ENCODE measurements around the gene ARID3B. TPM values are rescaled to one million over a fixed set of nuclear protein-coding genes. Genes with fewer than 3 reads are reported as not detected.

The ARID3B gene
- polyA plus RNA-seq, 1 of the 3 experiments (the other 2 are of a cell fraction) = 3.0 TPM

GRCh38 chr15:74593122-74593521 is 52.1 kb downstream of the ARID3B start:
- POLR2A ChIA-PET = no interaction called here
- H3K27me3 ChIP-seq (ENCODE audit: insufficient read depth) = no peaks in the 10 kb centered on the region
- no peak for DNase-seq
- H3F3A ChIP-seq (replicated peaks; ENCODE audit: insufficient read depth) = no peaks in the 10 kb centered on the region
- no peak overlapping the region for H3K27ac ChIP-seq (ENCODE audit: low read depth in 2 of 2, low read length in 1 of 2)
- H3K9me3 ChIP-seq = no peaks in the 10 kb centered on the region
- H4K20me1 ChIP-seq (ENCODE audit: insufficient read depth) = no peaks in the 10 kb centered on the region
- no peak overlapping the region for H2AFZ ChIP-seq (ENCODE audit: low read depth)
- no peak overlapping the region for H3K4me3 ChIP-seq (ENCODE audit: low read depth in 2 of 2, low read length in 1 of 2)
- no peaks in the 10 kb centered on the region for H3K79me2 ChIP-seq (ENCODE audit: insufficient read depth)
- H3K4me1 ChIP-seq (ENCODE audit: control insufficient read depth in 1 of 2, insufficient read depth in 2 of 2, low read depth in 1 of 2, low read length in 1 of 2) = peaks cover 4 to 16% of the 10 kb centered on the region in 2 experiments; a peak in 3 of 4 replicates
- no peaks in the 10 kb centered on the region for H3K9me2 ChIP-seq
- no peak for TF ChIP-seq MXI1 (IDR thresholded peaks at IDR 0.05; ENCODE audit: low read depth, low read length)
- no peak for TF ChIP-seq EP300 (IDR thresholded peaks at IDR 0.05; ENCODE audit: borderline replicate concordance in 1 of 2, low read depth in 1 of 2, low read length in 1 of 2)
- no peak for TF ChIP-seq NFIC (IDR thresholded peaks at IDR 0.05; ENCODE audit: borderline replicate concordance)
- no peak for TF ChIP-seq TEAD4 (IDR thresholded peaks at IDR 0.05; ENCODE audit: borderline replicate concordance, insufficient read depth)
- H3K36me3 ChIP-seq (replicated peaks in 1 of 2; ENCODE audit: control insufficient read depth in 1 of 2, insufficient read depth in 2 of 2, low read length in 1 of 2) = peaks cover 0 to 8% of the 10 kb centered on the region in 2 experiments
- CTCF ChIA-PET = no interaction called here
- H3K9ac ChIP-seq = no peak overlapping the region
- 91% methylated on average over 4 of the region's 7 CpGs for WGBS (ENCODE audit: low lambda C conversion rate)
- no peak overlapping the region for H3K4me2 ChIP-seq

- CTCF ChIA-PET = no interaction called here
- Histone ChIP-seq H2AFZ (ENCODE audit: low read depth) (no peak overlapping the region), H3K9me3 (no peaks in the 10 kb centered on the region), H3K9me2 (no peaks in the 10 kb centered on the region), H3K4me3 (ENCODE audit: low read depth in 2 of 2, low read length in 1 of 2) (no peak overlapping the region), H3F3A (replicated peaks; ENCODE audit: insufficient read depth) (no peaks in the 10 kb centered on the region), H3K4me2 (no peak overlapping the region), H3K9ac (no peak overlapping the region), H3K27ac (ENCODE audit: low read depth in 2 of 2, low read length in 1 of 2) (no peak overlapping the region), H3K4me1 (ENCODE audit: control insufficient read depth in 1 of 2, insufficient read depth in 2 of 2, low read depth in 1 of 2, low read length in 1 of 2) (peaks cover 0 to 20% of the 10 kb centered on the region in 2 experiments; a peak in 1 of 4 replicates), H3K36me3 (replicated peaks in 1 of 2; ENCODE audit: control insufficient read depth in 1 of 2, insufficient read depth in 2 of 2, low read length in 1 of 2) (peaks cover 0 to 8% of the 10 kb centered on the region in 2 experiments), H3K79me2 (ENCODE audit: insufficient read depth) (no peaks in the 10 kb centered on the region), H4K20me1 (ENCODE audit: insufficient read depth) (no peaks in the 10 kb centered on the region), H3K27me3 (ENCODE audit: insufficient read depth) (no peaks in the 10 kb centered on the region)
- POLR2A ChIA-PET = no interaction called here
- no peak for DNase-seq
- no CpG with 5 or more reads among the region's 4 CpGs for WGBS (ENCODE audit: low lambda C conversion rate)
- TF ChIP-seq TAF1 (IDR thresholded peaks at IDR 0.05; ENCODE audit: borderline replicate concordance, low read depth, low read length) (no peak), TEAD4 (IDR thresholded peaks at IDR 0.05; ENCODE audit: borderline replicate concordance, insufficient read depth) (no peak), GABPA (IDR thresholded peaks at IDR 0.05; ENCODE audit: low read depth) (no peak), NRF1 (IDR thresholded peaks at IDR 0.05; ENCODE audit: low read depth, low read length) (no peak), SMC3 (IDR thresholded peaks at IDR 0.05; ENCODE audit: low read depth, low read length) (no peak), CHD2 (IDR thresholded peaks at IDR 0.05; ENCODE audit: low read length, partially characterized antibody) (no peak), MEF2A (IDR thresholded peaks at IDR 0.05; ENCODE audit: borderline replicate concordance, low read depth) (no peak), YY1 (IDR thresholded peaks at IDR 0.05; ENCODE audit: low read depth) (no peak), ELF1 (IDR thresholded peaks at IDR 0.05) (no peak), RCOR1 (IDR thresholded peaks at IDR 0.05; ENCODE audit: low read length) (no peak), FOSL2 (IDR thresholded peaks at IDR 0.05; ENCODE audit: borderline replicate concordance, low read depth) (no peak), EP300 (IDR thresholded peaks at IDR 0.05; ENCODE audit: borderline replicate concordance in 1 of 2, low read depth in 1 of 2, low read length in 1 of 2) (no peak), MAX (IDR thresholded peaks at IDR 0.05; ENCODE audit: low read depth) (no peak), ZBTB33 (IDR thresholded peaks at IDR 0.05; ENCODE audit: borderline replicate concordance, low read depth) (no peak), EZH2phosphoT487 (IDR thresholded peaks at IDR 0.05; ENCODE audit: borderline replicate concordance, low read depth) (no peak), RFX5 (IDR thresholded peaks at IDR 0.05; ENCODE audit: low read length) (no peak)
Measured at GRCh38 chr15:74594455-74594854, 53.4 kb downstream of the ARID3B start.

Data from SK-N-SH (cell line).